DND-41 (cell line): ENCODE data around the gene CTXND1.

Source experiments
- CTCF ChIP-seq: IDR thresholded peaks from 2 replicates; pipeline ENCODE4 v1.5.1; 2012; ENCODE audit warnings: borderline replicate concordance, low read length, moderate library complexity, mild to moderate bottlenecking; ENCODE audit not compliant: poor library complexity, severe bottlenecking; ENCODE audit errors: extremely low read depth
- EZH2 ChIP-seq: IDR thresholded peaks from 3 replicates; pipeline ENCODE4 v1.6.1; 2012; ENCODE audit warnings: borderline replicate concordance, low read depth, mild to moderate bottlenecking, moderate library complexity, low read length, inconsistent platforms; ENCODE audit not compliant: severe bottlenecking

- TF ChIP-seq CTCF (no peak), EZH2 (no peak)
Measured at GRCh38 chr15:80199366-80199765, 52.6 kb downstream of the CTXND1 start.
